Activated effector memory CD4-positive, alpha-beta T cell treated with Interleukin-2 at 50 U/mL for 16 hours (primary cell): Measurements from ENCODE around the gene PRKG1.
"Not testable (repeated sequence)": the region's sequence is repeated elsewhere in the genome, so short reads cannot be mapped to it uniquely, and the experiment has no call there.

ENCODE experiments used
- DNase-seq: peaks from one replicate; pipeline ENCODE4 v3.0.0-alpha.2; 2020

PRKG1 gene

DNA sequence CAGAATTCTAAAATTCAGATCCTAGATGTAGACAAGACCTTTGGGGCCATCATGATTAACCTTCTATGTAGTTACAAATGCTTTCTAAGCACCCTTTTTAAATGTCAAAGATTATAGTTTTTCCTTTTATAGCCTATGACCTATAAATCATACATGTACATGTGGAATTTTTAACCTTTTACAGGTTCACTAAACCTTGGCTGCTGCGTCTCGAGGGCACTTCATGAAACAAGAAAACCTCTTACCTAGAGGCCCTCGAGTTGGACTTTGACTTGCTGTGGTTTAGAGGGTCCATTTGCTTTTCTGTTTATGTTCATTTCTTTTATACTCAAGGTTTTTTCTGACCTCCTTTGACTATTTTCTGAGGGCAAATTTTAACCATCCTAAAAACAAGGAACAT lies 323.0 kb downstream of the PRKG1 start:
- no peak for DNase-seq

GRCh38 chr10:51397695-51398094 lies 323.4 kb downstream of the PRKG1 start:
- no peak for DNase-seq

DNA sequence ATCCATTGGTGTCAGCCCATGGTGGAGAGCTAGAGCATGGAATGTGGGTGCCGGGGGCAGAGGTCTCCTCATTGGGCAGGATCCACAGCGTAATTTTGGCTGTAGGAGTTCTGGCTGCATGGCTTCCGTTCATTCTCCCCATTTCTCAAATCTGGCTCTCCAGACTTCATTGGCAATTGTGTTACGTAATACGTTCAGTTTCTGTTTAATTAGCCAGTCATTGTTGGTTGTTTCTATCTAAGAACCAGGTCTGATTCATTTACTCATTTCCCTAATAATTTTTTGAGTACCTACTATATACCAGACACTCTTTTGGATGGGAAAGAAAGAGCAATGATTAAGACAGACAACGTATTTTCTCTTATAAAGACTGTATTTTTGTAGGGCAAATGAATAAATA lies 325.6 kb downstream of the PRKG1 start:
- no peak for DNase-seq

GRCh38 chr10:51400392-51401096 lies 326.3 kb downstream of the PRKG1 start:
- no peak for DNase-seq

DNA sequence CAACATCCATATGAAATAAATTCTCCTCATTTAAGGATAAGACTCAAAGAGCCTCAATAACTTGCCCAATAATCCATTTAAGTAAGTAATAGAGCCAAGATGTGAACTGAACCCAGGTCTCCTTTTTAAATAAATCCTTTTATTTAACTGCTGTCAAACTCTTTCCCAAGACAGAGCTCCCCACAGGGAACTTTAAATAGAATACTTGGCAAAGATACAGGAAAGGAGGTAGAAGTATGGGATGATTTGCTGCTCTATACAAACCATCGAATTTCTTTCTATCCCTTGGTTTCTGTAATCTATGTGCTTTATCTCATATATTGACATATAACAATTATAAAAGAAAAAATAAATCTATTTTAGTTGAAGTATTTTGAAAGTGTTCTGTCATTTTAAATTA lies 329.2 kb downstream of the PRKG1 start:
- no peak for DNase-seq

DNA sequence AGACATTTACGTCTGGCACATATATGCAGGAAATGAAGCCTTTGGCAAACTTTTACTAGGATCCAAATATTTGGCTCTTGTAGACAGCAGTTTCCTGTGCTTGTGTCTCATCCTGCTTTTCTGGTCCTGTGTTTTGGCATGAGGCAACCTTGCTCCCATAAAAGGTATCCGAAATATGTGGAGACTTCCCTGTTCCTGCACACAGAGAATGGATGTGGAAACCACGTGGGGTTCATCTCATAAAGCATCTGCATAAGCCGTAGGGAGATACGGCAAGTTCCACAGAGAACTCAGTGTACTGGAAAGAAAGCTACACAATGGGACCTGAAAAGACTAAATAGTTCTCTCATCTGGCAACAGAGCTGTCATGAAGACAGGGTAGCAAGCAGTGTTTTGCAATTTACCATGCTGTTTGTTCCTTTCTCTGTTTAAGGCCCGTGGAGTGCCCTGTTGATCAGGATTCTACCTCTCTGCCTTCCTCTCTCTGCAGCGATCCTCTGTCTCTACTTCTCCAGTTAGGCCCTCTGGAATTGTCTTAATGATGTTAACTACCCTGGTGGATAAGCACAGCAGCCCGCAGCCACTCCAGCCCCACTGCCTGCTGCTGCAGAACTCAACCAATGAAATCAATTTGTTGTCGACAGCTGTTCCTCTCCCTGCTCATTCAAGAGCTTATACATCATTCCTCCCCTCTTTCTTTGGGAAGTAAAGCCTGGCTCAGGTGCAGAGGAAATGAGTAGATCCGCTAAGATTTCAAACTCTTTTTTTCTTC lies 331.5 kb downstream of the PRKG1 start:
- no peak for DNase-seq

- DNase-seq = no peak
Observed at GRCh38 chr10:51406581-51406980, 332.3 kb downstream of the PRKG1 start.

GRCh38 chr10:51416494-51416893 lies 342.2 kb downstream of the PRKG1 start:
- DNase-seq = no peak

- no peak for DNase-seq
Observed at GRCh38 chr10:51419196-51420093, 345.2 kb downstream of the PRKG1 start.

DNA sequence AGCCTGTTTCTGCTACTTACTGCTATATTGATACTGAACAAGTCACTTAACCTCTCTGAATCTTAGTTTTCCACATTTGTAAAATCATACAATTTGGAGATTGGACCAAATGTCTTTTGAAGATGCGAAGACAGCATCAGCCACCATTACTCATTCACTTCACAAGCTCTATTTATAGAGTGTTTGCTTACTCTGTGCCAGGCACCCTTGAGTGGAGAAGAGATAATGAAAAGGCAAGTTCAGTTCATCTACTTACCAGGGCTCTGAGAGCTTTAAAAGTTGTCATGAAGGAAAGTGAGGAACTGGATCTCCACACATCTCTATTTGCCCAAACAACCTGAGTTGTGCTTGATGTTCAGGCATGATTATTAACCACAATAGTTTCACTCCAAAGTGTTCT lies 347.6 kb downstream of the PRKG1 start:
- DNase-seq = no peak

DNA sequence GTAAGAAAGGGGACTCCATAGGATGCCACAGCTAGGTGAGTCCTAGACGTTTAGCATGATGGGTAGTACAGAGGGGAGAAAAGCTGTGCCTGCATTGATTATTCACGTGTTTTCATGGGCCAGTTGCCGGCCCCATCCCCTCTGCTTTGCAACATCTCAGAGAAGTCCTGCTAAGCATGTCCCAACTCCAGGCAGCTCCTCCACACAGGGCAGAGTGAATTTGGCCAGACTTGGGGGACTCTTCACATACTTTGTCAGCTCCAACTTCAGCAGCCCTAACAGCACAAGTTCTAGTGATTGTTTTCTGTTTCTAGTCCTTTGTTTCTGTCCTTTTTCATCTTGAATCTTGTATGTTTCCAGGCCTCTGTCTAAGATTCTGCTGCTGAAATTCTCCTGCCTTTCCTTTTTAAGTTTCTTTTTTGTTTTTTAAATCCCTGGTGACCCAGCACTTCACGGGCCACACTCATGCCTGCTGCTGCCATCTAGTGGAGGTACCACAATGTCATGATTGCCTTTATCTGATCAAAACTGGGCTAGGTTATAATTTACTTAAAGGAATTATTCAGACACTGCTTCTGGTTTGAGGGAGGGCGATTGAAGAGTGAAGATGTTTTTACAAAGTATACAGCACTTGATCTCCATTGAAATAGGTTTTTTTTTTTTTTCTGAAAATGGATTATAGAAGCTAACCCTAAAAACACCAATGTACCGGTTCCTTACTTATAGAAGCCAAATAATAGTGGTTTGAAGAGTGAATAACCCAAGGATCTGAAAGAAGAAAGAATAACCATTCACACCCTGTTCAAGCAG lies 348.2 kb downstream of the PRKG1 start:
- DNase-seq = no peak

DNA sequence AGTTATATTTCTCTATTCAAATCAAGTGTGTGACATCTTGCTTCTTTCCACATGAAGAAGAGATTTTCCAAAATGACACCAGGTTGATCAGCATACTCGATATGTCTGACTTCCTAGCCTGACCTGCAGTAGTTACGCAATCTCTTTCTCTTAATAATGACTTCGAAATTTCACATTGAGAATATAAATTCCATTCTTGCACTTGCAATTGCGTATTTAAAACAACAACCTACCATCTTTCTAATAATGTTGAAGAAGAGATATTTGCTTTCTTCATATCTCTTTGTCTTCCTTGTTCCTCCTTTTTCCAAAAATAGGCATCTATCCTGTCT lies 348.8 kb downstream of the PRKG1 start:
- no peak for DNase-seq

DNA sequence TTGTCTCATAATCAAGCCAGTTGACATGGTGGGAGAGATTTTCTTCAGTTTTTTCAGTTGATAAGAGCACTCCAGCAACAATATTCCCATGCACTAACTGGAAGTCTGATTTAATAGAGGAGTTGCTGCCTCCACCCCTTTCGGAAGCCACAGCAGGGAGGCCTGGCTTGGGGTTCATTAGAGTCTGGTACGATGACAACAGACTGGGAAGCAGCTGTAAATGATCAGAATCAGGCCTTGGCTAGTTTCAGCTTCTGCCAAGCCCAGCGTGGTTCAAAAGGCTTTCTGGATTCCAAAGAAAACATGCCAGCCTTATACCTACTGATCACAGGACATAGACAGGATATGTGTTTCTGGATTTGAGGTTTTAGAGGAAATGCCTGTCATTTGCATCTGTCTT lies 351.1 kb downstream of the PRKG1 start:
- DNase-seq = no peak

DNA sequence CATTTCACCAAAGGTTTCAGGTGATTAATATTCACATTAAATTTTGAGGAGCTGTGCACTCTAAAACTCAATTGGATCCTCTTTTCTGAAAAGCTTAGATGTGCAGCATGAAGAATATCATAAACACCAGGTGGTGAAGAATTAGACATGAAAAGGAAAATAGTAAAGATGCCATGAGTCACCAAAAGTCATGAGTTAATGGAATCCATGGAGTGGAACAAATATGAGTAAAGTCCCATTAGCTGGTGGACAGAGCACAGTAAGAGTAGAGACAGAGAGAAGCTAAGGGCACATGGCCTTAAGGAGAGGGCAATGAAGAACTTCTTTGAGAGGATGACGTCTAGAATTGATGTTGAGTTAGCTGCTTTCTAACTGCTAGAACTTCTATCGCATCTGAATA lies 353.5 kb downstream of the PRKG1 start:
- DNase-seq = no peak

DNA sequence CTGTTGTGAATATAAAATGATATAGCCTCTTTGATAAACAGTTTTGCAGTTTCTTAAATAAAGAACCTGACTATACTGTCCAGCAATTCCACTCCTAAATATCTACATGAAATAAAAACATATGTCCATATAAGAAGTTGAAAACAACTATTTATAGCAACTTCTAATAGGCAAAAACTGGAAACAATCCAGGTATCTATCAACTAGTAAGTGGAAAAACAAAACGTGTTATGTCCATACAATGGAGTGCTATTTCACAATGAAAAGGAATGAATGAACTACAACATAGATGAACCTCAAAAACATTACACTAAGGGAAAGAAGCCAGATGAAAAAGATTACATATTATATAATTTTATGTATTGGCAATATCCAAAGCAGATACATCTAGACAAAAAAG lies 356.2 kb downstream of the PRKG1 start:
- DNase-seq = no peak

GRCh38 chr10:51433949-51434475 lies 359.7 kb downstream of the PRKG1 start:
- DNase-seq = no peak

GRCh38 chr10:51436805-51437204 lies 362.5 kb downstream of the PRKG1 start:
- DNase-seq = no peak

GRCh38 chr10:51439645-51440044 lies 365.4 kb downstream of the PRKG1 start:
- DNase-seq = no peak

- DNase-seq = no peak
Observed at GRCh38 chr10:51445588-51445987, 371.3 kb downstream of the PRKG1 start.

GRCh38 chr10:51447119-51447518 lies 372.8 kb downstream of the PRKG1 start:
- no peak for DNase-seq

DNA sequence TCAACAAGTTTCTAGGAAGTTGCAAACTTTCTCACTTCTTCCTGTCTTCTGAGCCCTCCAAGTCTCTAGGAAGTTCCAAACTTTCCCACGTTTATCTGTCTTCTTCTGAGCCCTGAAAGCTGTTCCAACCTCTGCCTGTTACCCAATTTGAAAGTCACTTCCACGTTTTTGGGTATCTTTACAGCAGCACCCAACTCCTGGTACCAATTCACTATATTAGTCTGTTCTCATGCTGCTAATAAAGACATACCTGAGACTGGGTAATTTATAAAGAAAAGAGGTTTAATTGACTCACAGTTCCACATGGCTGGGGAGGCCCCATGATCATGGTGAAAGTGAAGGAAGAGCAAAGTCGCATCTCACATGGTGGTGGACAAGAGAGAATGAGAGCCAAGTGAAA lies 381.5 kb downstream of the PRKG1 start:
- DNase-seq = not testable (repeated sequence)

DNA sequence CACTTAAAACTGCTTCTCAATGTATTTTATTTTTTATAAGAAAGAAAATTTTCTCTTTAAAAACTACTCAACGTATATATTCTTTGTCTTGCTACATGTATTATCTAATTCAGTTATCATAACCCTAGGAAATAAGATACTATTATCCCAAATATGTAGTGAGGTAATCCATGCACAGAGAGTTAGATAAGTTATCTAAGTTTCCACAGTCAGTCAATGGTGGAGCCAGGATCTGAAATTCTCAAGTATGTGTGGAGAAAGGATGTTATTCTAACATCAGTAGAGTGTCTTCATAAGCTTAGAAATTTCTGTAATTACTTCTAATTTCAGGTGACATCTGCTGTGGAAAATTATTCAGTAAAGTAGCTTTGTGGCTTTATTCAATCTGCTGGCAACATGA lies 385.2 kb downstream of the PRKG1 start:
- no peak for DNase-seq
